ENCODE results near the gene GDAP1L1. TPM values are rescaled to one million over a fixed set of nuclear protein-coding genes. Genes with fewer than 3 reads are reported as not detected.

The GDAP1L1 gene
- total RNA-seq, 2 donors from 2014 or later: not detected

DNA sequence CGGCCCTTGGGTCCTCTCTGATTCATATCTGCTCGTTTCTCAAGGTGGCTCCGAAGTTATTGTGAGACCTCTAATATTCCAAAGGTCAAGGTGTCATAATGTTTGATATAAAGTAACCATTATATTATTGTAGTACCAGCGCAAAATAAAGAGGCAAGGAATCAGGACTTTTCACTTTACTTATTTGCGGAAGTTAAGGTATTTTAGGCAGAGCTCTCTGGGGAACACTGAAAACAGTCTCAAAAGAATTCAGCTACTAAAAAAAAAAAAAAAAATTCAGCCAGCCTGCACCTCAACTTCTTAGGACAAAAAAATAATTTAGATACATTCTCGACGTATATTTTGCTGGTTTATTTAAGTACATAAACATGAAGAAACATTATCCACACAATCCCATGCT, 38.9 kb upstream of the GDAP1L1 start:
- H3K4me1 ChIP-seq: peaks cover 53% of the 10 kb centered on the region
- no peak overlapping the region for H3K27ac ChIP-seq
- no peaks in the 10 kb centered on the region for H3K27me3 ChIP-seq
- intact Hi-C loops (cut with DNase I): no loop called here
- H3K9me3 ChIP-seq: no peaks in the 10 kb centered on the region
- no peak for ATAC-seq
- DNase-seq: no peak
- TF ChIP-seq POLR2A (IDR thresholded peaks at IDR 0.05): no peak
- TF ChIP-seq, protein P1, sequence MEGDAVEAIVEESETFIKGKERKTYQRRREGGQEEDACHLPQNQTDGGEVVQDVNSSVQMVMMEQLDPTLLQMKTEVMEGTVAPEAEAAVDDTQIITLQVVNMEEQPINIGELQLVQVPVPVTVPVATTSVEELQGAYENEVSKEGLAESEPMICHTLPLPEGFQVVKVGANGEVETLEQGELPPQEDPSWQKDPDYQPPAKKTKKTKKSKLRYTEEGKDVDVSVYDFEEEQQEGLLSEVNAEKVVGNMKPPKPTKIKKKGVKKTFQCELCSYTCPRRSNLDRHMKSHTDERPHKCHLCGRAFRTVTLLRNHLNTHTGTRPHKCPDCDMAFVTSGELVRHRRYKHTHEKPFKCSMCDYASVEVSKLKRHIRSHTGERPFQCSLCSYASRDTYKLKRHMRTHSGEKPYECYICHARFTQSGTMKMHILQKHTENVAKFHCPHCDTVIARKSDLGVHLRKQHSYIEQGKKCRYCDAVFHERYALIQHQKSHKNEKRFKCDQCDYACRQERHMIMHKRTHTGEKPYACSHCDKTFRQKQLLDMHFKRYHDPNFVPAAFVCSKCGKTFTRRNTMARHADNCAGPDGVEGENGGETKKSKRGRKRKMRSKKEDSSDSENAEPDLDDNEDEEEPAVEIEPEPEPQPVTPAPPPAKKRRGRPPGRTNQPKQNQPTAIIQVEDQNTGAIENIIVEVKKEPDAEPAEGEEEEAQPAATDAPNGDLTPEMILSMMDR (IDR thresholded peaks at IDR 0.05): no peak
- WGBS, 2 donors: 28 to 32% methylated on average over 7 of the region's 7 CpGs
- no peak overlapping the region for H3K4me3 ChIP-seq
- H3K36me3 ChIP-seq (replicated peaks in 1 of 2; ENCODE audit: insufficient read depth in 1 of 2, low read depth in 2 of 2): peaks cover 0 to 6% of the 10 kb centered on the region in 2 donors

DNA sequence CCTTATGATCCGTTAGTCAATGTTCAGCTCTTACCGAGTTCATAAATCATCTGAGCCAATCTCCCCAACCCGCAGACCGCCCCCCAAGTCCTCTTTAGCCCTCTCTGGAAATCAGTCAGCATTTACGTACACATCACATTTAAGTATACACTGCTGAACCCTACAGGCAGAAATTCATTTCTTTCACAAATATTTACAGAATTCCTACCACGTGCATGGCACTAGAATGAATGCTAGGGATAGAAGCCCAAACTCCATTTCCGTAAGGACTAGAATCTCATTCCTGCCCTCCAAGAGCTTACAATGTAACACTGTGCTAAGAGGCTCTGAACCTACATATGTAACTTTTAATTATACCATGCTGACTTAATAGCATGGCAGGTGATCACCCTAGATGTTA, 38.3 kb upstream of the GDAP1L1 start:
- ATAC-seq (no peak), DNase-seq (no peak)
- H3K36me3 ChIP-seq (replicated peaks in 1 of 2; ENCODE audit: insufficient read depth in 1 of 2, low read depth in 2 of 2): peaks cover 0 to 6% of the 10 kb centered on the region in 2 donors
- no peak overlapping the region for H3K27ac ChIP-seq
- TF ChIP-seq, protein P1 (IDR thresholded peaks at IDR 0.05): no peak
- no peak for TF ChIP-seq POLR2A (IDR thresholded peaks at IDR 0.05)
- intact Hi-C loops (cut with DNase I): no loop called here
- 24 to 30% methylated on average over 7 of the region's 7 CpGs for WGBS, 2 donors
- no peaks in the 10 kb centered on the region for H3K27me3 ChIP-seq
- H3K9me3 ChIP-seq: no peaks in the 10 kb centered on the region
- no peak overlapping the region for H3K4me3 ChIP-seq
- H3K4me1 ChIP-seq: peaks cover 47% of the 10 kb centered on the region

DNA sequence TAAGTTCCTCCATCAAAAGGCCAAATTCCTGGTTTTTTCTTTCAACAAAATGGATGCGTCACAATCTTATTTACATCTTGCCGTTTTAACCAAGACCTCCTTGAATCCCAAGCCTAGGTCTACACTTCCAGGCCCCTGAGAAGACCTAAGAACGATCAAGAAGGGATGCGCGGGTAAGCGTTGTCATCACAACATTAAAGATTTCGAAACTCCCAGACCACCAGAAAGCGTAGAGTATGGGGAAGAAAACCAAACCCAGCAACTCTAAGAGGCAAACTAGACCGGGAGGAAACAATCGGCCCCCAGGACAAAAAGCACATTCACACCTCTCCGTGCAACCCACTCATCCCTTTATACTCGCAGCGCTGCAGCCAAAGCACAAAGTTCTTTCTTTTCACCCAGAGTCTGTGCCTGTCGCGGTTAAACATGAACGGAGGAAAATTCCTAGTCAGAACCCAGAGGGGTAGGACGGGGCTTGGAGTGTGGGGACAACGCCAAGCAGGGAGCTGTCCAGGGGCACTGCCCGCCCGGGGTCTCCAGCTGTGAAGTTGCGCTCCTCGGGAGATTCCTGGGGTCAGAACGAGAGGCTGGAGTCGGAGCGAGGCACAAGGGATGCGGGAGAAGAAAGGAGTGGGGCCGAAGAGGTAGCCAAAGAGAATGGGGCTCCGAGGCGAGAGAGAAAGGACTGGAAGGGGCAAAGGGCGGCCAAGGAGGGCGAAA, 37.3 kb upstream of the GDAP1L1 start:
- no peak for TF ChIP-seq POLR2A (IDR thresholded peaks at IDR 0.05)
- TF ChIP-seq, protein P1 (IDR thresholded peaks at IDR 0.05): no peak
- Histone ChIP-seq H3K4me1 (peaks cover 38% of the 10 kb centered on the region), H3K36me3 (replicated peaks in 1 of 2; ENCODE audit: insufficient read depth in 1 of 2, low read depth in 2 of 2) (peaks cover 0 to 6% of the 10 kb centered on the region in 2 donors), H3K9me3 (no peaks in the 10 kb centered on the region), H3K4me3 (peak overlapping the region; percentile 52 to 71), H3K27me3 (no peaks in the 10 kb centered on the region), H3K27ac (peak overlapping the region; percentile 74 to 96 (median 90))
- WGBS, 2 donors: 1% methylated on average over 31 of the region's 31 CpGs
- DNase-seq: peak in 3 of 4 donors; percentile 23 to 40 (median 26)
- no peak for ATAC-seq
- intact Hi-C loops (cut with DNase I): loop anchor here (10.0 kb wide), 1 partner anchor 255 kb away; no protein-coding TSS in a partner anchor

DNA sequence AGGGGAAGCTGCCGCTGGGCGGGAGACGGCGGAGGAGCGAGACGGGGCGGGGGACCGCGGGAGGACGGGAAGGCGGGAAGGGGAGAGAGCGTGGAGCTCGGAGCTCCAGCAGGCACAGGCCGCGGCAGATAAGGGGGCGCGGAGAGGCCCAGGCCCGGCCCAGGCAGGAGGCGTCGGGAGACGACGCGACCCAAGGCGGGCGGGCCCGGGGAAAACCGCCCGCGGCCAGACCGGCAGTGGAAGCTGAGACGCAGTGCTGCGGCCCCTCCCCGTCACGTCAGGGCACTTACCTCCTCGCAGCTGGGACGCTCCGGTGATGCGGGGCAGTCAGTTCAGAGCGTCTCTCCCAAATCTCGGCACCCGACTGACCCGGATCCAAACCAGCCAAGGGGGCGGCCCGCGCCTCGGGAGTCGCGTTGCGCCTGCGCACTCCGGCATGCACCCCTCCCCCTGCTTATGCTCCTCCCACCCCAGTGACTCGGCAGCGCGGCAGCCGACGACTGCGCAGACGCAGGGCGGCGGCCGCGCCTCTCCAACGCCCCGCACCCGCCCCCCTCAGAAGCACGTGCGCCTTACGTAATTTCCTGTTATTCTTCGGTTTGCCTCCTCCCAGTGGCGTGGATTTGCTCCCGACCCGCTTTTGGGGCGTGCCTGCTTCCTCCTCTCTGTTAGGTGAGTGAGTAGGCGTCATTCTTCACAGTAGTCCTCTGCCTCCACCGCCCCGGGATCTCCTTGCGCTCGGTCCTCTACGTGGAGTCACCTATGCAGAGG, 36.5 kb upstream of the GDAP1L1 start, which contains the start of gene OSER1:
Gene OSER1 (minus strand): TSS at position 366 of the 771 bp plus-strand sequence. CDS start 3,814 bp downstream, outside the sequence.
- Histone ChIP-seq H3K4me1 (peaks cover 35% of the 10 kb centered on the region), H3K9me3 (no peaks in the 10 kb centered on the region), H3K27me3 (no peaks in the 10 kb centered on the region), H3K4me3 (peak within 1 kb of the TSS; percentile 52 to 71), H3K27ac (peak within 1 kb of the TSS; percentile 81 to 96 (median 92)), H3K36me3 (replicated peaks in 1 of 2; ENCODE audit: insufficient read depth in 1 of 2, low read depth in 2 of 2) (peaks cover 0 to 4% of the 10 kb centered on the region in 2 donors)
- TF ChIP-seq, protein P1 (IDR thresholded peaks at IDR 0.05): peak in 3 of 7 experiments; percentile 12 to 37 (median 22)
- TF ChIP-seq POLR2A (IDR thresholded peaks at IDR 0.05): peak; percentile 92 to 99 (median 98)
- 0% methylated on average over 27 to 79 of the region's 79 CpGs for WGBS, 2 donors
- DNase-seq: peak; percentile 98 to 99 (median 98)
- ATAC-seq: peak; percentile 96
- intact Hi-C loops (cut with DNase I): loop anchor here (10.0 kb wide), 1 partner anchor 254 kb away; no protein-coding TSS in a partner anchor

Data from body of pancreas (tissue), 4 donors.